ENCODE measurements around the gene PRDM16. TPM values are rescaled to one million over a fixed set of nuclear protein-coding genes. Genes with fewer than 3 reads are reported as not detected.

Gene PRDM16
- total RNA-seq, 1 experiment from 2014 or later, result 6.1 TPM

- TF ChIP-seq EZH2phosphoT487 (IDR thresholded peaks at IDR 0.05; ENCODE audit: borderline replicate concordance), result no peak
Observed at GRCh38 chr1:3353876-3354275, 284.9 kb downstream of the PRDM16 start (continued).

DNA sequence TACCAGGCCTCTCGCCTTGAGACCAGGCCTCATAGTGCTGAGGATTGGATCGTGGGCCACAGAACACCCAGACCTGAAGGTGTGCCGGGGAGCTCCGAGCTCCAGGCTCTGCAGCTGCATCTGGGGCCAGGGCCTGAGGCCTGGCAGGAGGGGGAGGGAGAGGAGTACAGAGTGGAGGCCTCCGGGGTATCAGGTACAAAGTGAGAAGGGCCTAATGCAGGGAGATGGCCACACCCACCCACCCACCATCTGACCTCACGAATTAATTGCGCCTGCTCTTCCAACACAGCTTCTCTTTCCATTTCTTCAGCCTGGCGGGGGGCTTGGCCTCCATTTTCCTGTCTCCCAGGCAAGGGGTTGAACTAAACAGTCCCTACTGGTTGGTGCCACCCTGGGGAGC, 286.1 kb downstream of the PRDM16 start:
- TF ChIP-seq, protein P1, sequence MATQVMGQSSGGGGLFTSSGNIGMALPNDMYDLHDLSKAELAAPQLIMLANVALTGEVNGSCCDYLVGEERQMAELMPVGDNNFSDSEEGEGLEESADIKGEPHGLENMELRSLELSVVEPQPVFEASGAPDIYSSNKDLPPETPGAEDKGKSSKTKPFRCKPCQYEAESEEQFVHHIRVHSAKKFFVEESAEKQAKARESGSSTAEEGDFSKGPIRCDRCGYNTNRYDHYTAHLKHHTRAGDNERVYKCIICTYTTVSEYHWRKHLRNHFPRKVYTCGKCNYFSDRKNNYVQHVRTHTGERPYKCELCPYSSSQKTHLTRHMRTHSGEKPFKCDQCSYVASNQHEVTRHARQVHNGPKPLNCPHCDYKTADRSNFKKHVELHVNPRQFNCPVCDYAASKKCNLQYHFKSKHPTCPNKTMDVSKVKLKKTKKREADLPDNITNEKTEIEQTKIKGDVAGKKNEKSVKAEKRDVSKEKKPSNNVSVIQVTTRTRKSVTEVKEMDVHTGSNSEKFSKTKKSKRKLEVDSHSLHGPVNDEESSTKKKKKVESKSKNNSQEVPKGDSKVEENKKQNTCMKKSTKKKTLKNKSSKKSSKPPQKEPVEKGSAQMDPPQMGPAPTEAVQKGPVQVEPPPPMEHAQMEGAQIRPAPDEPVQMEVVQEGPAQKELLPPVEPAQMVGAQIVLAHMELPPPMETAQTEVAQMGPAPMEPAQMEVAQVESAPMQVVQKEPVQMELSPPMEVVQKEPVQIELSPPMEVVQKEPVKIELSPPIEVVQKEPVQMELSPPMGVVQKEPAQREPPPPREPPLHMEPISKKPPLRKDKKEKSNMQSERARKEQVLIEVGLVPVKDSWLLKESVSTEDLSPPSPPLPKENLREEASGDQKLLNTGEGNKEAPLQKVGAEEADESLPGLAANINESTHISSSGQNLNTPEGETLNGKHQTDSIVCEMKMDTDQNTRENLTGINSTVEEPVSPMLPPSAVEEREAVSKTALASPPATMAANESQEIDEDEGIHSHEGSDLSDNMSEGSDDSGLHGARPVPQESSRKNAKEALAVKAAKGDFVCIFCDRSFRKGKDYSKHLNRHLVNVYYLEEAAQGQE (IDR thresholded peaks at IDR 0.05; ENCODE audit: low read depth), result no peak
- no peak for TF ChIP-seq EZH2phosphoT487 (IDR thresholded peaks at IDR 0.05; ENCODE audit: borderline replicate concordance)
- TF ChIP-seq FOSL1 (IDR thresholded peaks at IDR 0.05; ENCODE audit: low read depth), result no peak
- TF ChIP-seq JUND (IDR thresholded peaks at IDR 0.05), result no peak
- no peak for TF ChIP-seq POLR2AphosphoS5 (IDR thresholded peaks at IDR 0.05; ENCODE audit: low read depth, low read length)
- no peak for TF ChIP-seq EZH2 (IDR thresholded peaks at IDR 0.05)
- TF ChIP-seq ZFX (IDR thresholded peaks at IDR 0.05), result no peak
- no peak for TF ChIP-seq SIN3A (IDR thresholded peaks at IDR 0.05; ENCODE audit: low read depth)
- no peak for TF ChIP-seq TCF7L2 (IDR thresholded peaks at IDR 0.05; ENCODE audit: borderline replicate concordance, extremely low read depth, insufficient read depth, insufficient read length)
- TF ChIP-seq YY1 (IDR thresholded peaks at IDR 0.05; ENCODE audit: extremely low read depth, insufficient replicate concordance, low read depth, low read length), result no peak
- no peak for TF ChIP-seq MAX (IDR thresholded peaks at IDR 0.05)
- no peak for TF ChIP-seq ZNF274 (IDR thresholded peaks at IDR 0.05; ENCODE audit: low read depth, low read length)
- TF ChIP-seq, protein P2, sequence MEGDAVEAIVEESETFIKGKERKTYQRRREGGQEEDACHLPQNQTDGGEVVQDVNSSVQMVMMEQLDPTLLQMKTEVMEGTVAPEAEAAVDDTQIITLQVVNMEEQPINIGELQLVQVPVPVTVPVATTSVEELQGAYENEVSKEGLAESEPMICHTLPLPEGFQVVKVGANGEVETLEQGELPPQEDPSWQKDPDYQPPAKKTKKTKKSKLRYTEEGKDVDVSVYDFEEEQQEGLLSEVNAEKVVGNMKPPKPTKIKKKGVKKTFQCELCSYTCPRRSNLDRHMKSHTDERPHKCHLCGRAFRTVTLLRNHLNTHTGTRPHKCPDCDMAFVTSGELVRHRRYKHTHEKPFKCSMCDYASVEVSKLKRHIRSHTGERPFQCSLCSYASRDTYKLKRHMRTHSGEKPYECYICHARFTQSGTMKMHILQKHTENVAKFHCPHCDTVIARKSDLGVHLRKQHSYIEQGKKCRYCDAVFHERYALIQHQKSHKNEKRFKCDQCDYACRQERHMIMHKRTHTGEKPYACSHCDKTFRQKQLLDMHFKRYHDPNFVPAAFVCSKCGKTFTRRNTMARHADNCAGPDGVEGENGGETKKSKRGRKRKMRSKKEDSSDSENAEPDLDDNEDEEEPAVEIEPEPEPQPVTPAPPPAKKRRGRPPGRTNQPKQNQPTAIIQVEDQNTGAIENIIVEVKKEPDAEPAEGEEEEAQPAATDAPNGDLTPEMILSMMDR (IDR thresholded peaks at IDR 0.05 in 2 of 3, conservative IDR thresholded peaks at IDR 0.05 in 1 of 3; ENCODE audit: borderline replicate concordance in 1 of 3, insufficient read depth in 1 of 3, low read depth in 2 of 3, low read length in 2 of 3), result no peak
- no peak for TF ChIP-seq EGR1 (IDR thresholded peaks at IDR 0.05; ENCODE audit: low read depth)
- TF ChIP-seq, protein P3, sequence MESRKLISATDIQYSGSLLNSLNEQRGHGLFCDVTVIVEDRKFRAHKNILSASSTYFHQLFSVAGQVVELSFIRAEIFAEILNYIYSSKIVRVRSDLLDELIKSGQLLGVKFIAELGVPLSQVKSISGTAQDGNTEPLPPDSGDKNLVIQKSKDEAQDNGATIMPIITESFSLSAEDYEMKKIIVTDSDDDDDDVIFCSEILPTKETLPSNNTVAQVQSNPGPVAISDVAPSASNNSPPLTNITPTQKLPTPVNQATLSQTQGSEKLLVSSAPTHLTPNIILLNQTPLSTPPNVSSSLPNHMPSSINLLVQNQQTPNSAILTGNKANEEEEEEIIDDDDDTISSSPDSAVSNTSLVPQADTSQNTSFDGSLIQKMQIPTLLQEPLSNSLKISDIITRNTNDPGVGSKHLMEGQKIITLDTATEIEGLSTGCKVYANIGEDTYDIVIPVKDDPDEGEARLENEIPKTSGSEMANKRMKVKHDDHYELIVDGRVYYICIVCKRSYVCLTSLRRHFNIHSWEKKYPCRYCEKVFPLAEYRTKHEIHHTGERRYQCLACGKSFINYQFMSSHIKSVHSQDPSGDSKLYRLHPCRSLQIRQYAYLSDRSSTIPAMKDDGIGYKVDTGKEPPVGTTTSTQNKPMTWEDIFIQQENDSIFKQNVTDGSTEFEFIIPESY (IDR thresholded peaks at IDR 0.05; ENCODE audit: extremely low read depth, insufficient replicate concordance, low read length), result no peak
- TF ChIP-seq CEBPB (IDR thresholded peaks at IDR 0.05; ENCODE audit: low read depth), result no peak
- TF ChIP-seq SP1 (IDR thresholded peaks at IDR 0.05; ENCODE audit: low read depth), result no peak
- DNase-seq (ENCODE audit: low read depth, low spot score) (no peak), ATAC-seq (no peak)
- Histone ChIP-seq H3K9ac (ENCODE audit: low read length) (no peak overlapping the region), H3K4me2 (ENCODE audit: low read length) (no peak overlapping the region), H3K9me3 (ENCODE audit: control insufficient read depth in 1 of 2, insufficient read depth in 1 of 2, low read depth in 1 of 2, low read length in 2 of 2) (no peaks in the 10 kb centered on the region), H3K27ac (ENCODE audit: low read depth, low read length) (no peak overlapping the region), H4K20me1 (ENCODE audit: insufficient read depth) (no peaks in the 10 kb centered on the region), H3K4me1 (ENCODE audit: control insufficient read depth in 1 of 2, insufficient read depth in 2 of 2, low read length in 2 of 2) (no peaks in the 10 kb centered on the region), H3K27me3 (ENCODE audit: insufficient read depth, low read length) (no peaks in the 10 kb centered on the region), H3K9me2 (ENCODE audit: insufficient read depth) (no peaks in the 10 kb centered on the region), H3K4me3 (replicated peaks in 1 of 2; ENCODE audit: low read depth in 1 of 2, low read length in 2 of 2) (no peak overlapping the region), H3K36me3 (ENCODE audit: control insufficient read depth in 1 of 2, insufficient read depth in 2 of 2, low read length in 2 of 2) (no peaks in the 10 kb centered on the region), H2AFZ (ENCODE audit: low read depth, low read length, poor library complexity, severe bottlenecking) (no peak overlapping the region), H3K79me2 (ENCODE audit: insufficient read depth, low read length) (no peaks in the 10 kb centered on the region)
- POLR2A ChIA-PET, result no interaction called here
- intact Hi-C loops (cut with micrococcal nuclease), result no loop called here
- CTCF ChIA-PET, result no interaction called here
- no TSS peak for BruUV-seq (replicated peaks)
- RAD21 ChIA-PET (ENCODE audit: low non-redundant PET in 1 of 2, low total read pairs in 2 of 2, uncharacterized antibody in 2 of 2, unreplicated experiment in 2 of 2), result no interaction called here
